ENCODE measurements around the gene TRPC1. TPM values are rescaled to one million over a fixed set of nuclear protein-coding genes. Genes with fewer than 3 reads are reported as not detected.

The TRPC1 gene
- total RNA-seq, 1 experiment from 2014 or later, result 18.6 TPM

- Mint-ChIP-seq H3K4me3 (no peak overlapping the region), H3K36me3 (ENCODE audit: insufficient read depth in 1 of 3, low read depth in 3 of 3) (peaks cover 0 to 7% (median 5%) of the 10 kb centered on the region in 3 experiments; a peak in 4 of 7 replicates), H3K9me3 (no peaks in the 10 kb centered on the region), H3K27ac (peak overlapping the region in 1 of 3 experiments; percentile 10; a peak in 1 of 7 replicates), H3K27me3 (ENCODE audit: low read depth) (no peaks in the 10 kb centered on the region), H3K4me1 (peaks cover 11 to 14% of the 10 kb centered on the region in 2 experiments)
- Histone ChIP-seq H3K4me2 (ENCODE audit: insufficient read depth, insufficient read length, low read length) (no peak overlapping the region), H3K79me2 (ENCODE audit: insufficient read depth, low read length) (no peaks in the 10 kb centered on the region; the same call in 1 of the 2 replicates), H2AK5ac (ENCODE audit: insufficient read length, low read length) (no peak overlapping the region), H4K8ac (replicated peaks; ENCODE audit: insufficient read length, low read depth, low read length) (no peak overlapping the region), H3K9me3 (ENCODE audit: control insufficient read depth, low read depth, low read length) (no peaks in the 10 kb centered on the region), H3K79me1 (ENCODE audit: insufficient read depth, low read depth, low read length, poor library complexity, severe bottlenecking) (no peaks in the 10 kb centered on the region), H3K23ac (ENCODE audit: insufficient read length, low read depth, low read length) (no peak overlapping the region), H2BK5ac (ENCODE audit: insufficient read length, low read length) (no peak overlapping the region), H3K14ac (ENCODE audit: insufficient read depth, low read length) (no peak overlapping the region), H3K27ac (ENCODE audit: insufficient read length, low read depth, low read length) (no peak overlapping the region), H3K27me3 (ENCODE audit: insufficient read depth, low read length) (no peaks in the 10 kb centered on the region), H4K5ac (ENCODE audit: insufficient read length, low read depth, low read length) (no peak overlapping the region), H2AFZ (ENCODE audit: low read length) (no peak overlapping the region), H3T11ph (ENCODE audit: low read length) (no peak overlapping the region), H2BK120ac (ENCODE audit: low read depth, low read length, poor library complexity, severe bottlenecking) (no peak overlapping the region), H4K20me1 (ENCODE audit: control insufficient read depth, insufficient read depth, insufficient read length) (no peaks in the 10 kb centered on the region), H3K4me1 (ENCODE audit: insufficient read depth, low read length) (no peaks in the 10 kb centered on the region; the same call in 1 of the 2 replicates), H2BK12ac (ENCODE audit: insufficient read length, low read depth, low read length) (no peak overlapping the region), H2BK20ac (ENCODE audit: low read depth, low read length, poor library complexity, severe bottlenecking) (no peak overlapping the region), H3K56ac (ENCODE audit: insufficient read length, low read depth, low read length) (no peak overlapping the region), H4K91ac (ENCODE audit: insufficient read length, low read depth, low read length) (no peak overlapping the region), H2BK15ac (ENCODE audit: low read depth, low read length) (no peak overlapping the region), H3K9ac (ENCODE audit: extremely low read depth, insufficient read length, low read length) (no peak overlapping the region), H3K23me2 (ENCODE audit: insufficient read length, low read depth, low read length, poor library complexity, severe bottlenecking) (no peaks in the 10 kb centered on the region), H3K4ac (ENCODE audit: low read depth, low read length) (no peak overlapping the region), H3K18ac (ENCODE audit: insufficient read length, low read depth, low read length) (no peak overlapping the region)
- TF ChIP-seq, protein P1, sequence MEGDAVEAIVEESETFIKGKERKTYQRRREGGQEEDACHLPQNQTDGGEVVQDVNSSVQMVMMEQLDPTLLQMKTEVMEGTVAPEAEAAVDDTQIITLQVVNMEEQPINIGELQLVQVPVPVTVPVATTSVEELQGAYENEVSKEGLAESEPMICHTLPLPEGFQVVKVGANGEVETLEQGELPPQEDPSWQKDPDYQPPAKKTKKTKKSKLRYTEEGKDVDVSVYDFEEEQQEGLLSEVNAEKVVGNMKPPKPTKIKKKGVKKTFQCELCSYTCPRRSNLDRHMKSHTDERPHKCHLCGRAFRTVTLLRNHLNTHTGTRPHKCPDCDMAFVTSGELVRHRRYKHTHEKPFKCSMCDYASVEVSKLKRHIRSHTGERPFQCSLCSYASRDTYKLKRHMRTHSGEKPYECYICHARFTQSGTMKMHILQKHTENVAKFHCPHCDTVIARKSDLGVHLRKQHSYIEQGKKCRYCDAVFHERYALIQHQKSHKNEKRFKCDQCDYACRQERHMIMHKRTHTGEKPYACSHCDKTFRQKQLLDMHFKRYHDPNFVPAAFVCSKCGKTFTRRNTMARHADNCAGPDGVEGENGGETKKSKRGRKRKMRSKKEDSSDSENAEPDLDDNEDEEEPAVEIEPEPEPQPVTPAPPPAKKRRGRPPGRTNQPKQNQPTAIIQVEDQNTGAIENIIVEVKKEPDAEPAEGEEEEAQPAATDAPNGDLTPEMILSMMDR (conservative IDR thresholded peaks at IDR 0.05), result no peak
- DNase-seq, result no peak
These were observed 11.6 kb downstream of the TRPC1 start for GRCh38 chr3:142735462-142735861.
